Epithelial cell of esophagus (primary cell): ENCODE measurements around the gene CLPTM1.
A peak's percentile ranks its signal among the peaks of the same experiment; 100 is the strongest.
"Not testable (repeated sequence)": the region's sequence is repeated elsewhere in the genome, so short reads cannot be mapped to it uniquely, and the experiment has no call there.

ENCODE experiments used
- DNase-seq: peaks from one replicate; pipeline ENCODE4 v3.0.0; 2010; ENCODE audit warnings: low read depth
- H3K4me3 ChIP-seq: 2 replicates; pipeline ENCODE4 v1.5.1; 2011; ENCODE audit warnings: mild to moderate bottlenecking, low read length, control low read depth
- CTCF ChIP-seq: IDR thresholded peaks from 2 replicates; pipeline ENCODE4 v1.5.1; 2011; ENCODE audit warnings: low read depth, mild to moderate bottlenecking, low read length, control low read depth, inconsistent platforms; ENCODE audit not compliant: insufficient read depth; ENCODE audit errors: missing control alignments

CLPTM1 gene

GRCh38 chr19:44954649-44955504, at the start of gene CLPTM1:
TSS of gene CLPTM1 (plus strand) at chr19:44955380. CDS start at chr19:44955396, 16 bp downstream.
- TF ChIP-seq CTCF, result no peak
- DNase-seq, result peak; percentile 97
- H3K4me3 ChIP-seq, result peak within 1 kb of the TSS; percentile 99

GRCh38 chr19:44905437-44906160, 49.6 kb upstream of the CLPTM1 start, which contains the start of gene APOE:
TSS of gene APOE (plus strand) at chr19:44905796. CDS start at chr19:44906625, 829 bp downstream.
- H3K4me3 ChIP-seq, result peak within 1 kb of the TSS; percentile 34
- no peak for TF ChIP-seq CTCF
- DNase-seq, result no peak

GRCh38 chr19:44907613-44908012, 47.6 kb upstream of the CLPTM1 start:
- DNase-seq, result no peak
- no peak for TF ChIP-seq CTCF

GRCh38 chr19:44908074-44908835, 46.9 kb upstream of the CLPTM1 start:
- no peak for TF ChIP-seq CTCF
- DNase-seq, result no peak
- H3K4me3 ChIP-seq, result no peak overlapping the region

More at GRCh38 chr19:44907613-44908012, 47.6 kb upstream of the CLPTM1 start:
- no peak overlapping the region for H3K4me3 ChIP-seq

GRCh38 chr19:44908836-44909261, 46.3 kb upstream of the CLPTM1 start:
- H3K4me3 ChIP-seq, result no peak overlapping the region
- no peak for TF ChIP-seq CTCF

GRCh38 chr19:44909775-44910174, 45.4 kb upstream of the CLPTM1 start:
- no peak for TF ChIP-seq CTCF
- H3K4me3 ChIP-seq, result no peak overlapping the region
- no peak for DNase-seq

More at GRCh38 chr19:44908836-44909261, 46.3 kb upstream of the CLPTM1 start:
- DNase-seq, result no peak

- not testable (repeated sequence) for DNase-seq, H3K4me3 ChIP-seq
Observed at GRCh38 chr19:44911896-44912295, 43.3 kb upstream of the CLPTM1 start.
